Astrocyte of the cerebellum (primary cell): ENCODE measurements around the gene NUP155.
A peak's percentile ranks its signal among the peaks of the same experiment; 100 is the strongest.
"Not testable (repeated sequence)": the region's sequence is repeated elsewhere in the genome, so short reads cannot be mapped to it uniquely, and the experiment has no call there.

Experiments used
- DNase-seq: peaks from one replicate; pipeline ENCODE4 v3.0.0-alpha.2; 2011; ENCODE audit warnings: low read depth
- H3K4me3 ChIP-seq: 2 replicates; pipeline ENCODE4 v1.5.1; 2011; ENCODE audit warnings: mild to moderate bottlenecking, low read depth, low read length, moderate library complexity
- CTCF ChIP-seq: IDR thresholded peaks from 2 replicates; pipeline ENCODE4 v1.5.1; 2012; ENCODE audit warnings: low read length, low read depth, moderate library complexity, mild to moderate bottlenecking; ENCODE audit errors: missing control alignments
- in situ Hi-C: cut with HindIII; loops from 2 replicates; pipeline ENCODE4 v1.10.0; 2017; ENCODE audit warnings: low sequenced_read_pairs

The NUP155 gene

GRCh38 chr5:37379100-37379628 is 8.3 kb upstream of the NUP155 start, which contains the start of gene WDR70:
Gene WDR70 (plus strand): TSS chr5:37379318. CDS start chr5:37379368, 50 bp downstream.
- in situ Hi-C loops, result not testable (repeated sequence)
- H3K4me3 ChIP-seq, result peak within 1 kb of the TSS; percentile 69
- TF ChIP-seq CTCF, result peak; percentile 69
- peak; percentile 73 for DNase-seq

DNA sequence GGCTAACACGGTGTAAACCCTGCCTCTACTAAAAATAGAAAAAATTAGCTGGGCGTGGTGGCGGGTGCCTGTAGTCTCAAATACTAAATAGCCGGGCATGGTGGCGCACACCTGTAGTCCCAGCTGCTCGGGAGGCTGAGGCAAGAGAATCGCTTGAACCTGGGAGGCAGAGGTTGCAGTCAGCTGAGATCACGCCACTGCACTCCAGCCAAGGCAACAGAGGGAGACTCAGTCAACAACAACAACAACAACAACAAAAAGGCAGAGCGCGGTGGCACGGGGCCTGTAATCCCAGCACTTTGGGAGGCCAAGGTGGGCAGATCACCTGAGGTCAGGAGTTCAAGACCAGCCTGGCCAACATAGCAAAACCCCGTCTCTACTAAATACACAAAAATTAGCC is 7.2 kb upstream of the NUP155 start:
- DNase-seq, in situ Hi-C loops, H3K4me3 ChIP-seq: not testable (repeated sequence)

DNA sequence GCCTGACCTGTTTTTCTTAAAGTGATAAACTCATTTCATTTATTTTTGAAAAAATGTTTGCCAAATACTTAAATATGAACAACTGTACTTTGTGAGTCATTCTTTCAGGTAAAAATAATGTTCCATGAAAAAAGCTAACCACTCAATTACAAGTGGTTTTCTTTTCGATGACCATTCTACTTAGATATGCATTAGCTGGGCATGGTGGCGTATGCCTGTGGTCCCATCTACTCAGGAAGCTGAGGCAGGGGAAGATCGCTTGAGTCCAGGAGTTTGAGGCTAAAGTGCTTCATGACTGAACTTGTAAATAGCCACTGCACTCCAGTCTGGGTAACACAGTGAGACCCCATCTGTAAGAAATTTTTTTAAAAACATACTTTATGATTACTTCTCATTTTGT is 4.2 kb upstream of the NUP155 start:
- peak; percentile 5 for DNase-seq
- no peak for TF ChIP-seq CTCF
- in situ Hi-C loops, result no loop called here
- no peak overlapping the region for H3K4me3 ChIP-seq

- no peak for TF ChIP-seq CTCF
- in situ Hi-C loops, result no loop called here
- DNase-seq, result no peak
- peak overlapping the region; percentile 96 for H3K4me3 ChIP-seq
Measured at GRCh38 chr5:37370550-37370863, 399 bp downstream of the NUP155 start.

GRCh38 chr5:37355161-37355560 is 15.7 kb downstream of the NUP155 start:
- TF ChIP-seq CTCF, result no peak
- H3K4me3 ChIP-seq, result no peak overlapping the region
- in situ Hi-C loops, result no loop called here
- no peak for DNase-seq

- in situ Hi-C loops, result loop anchor here (25.0 kb wide), 1 partner anchor 180 kb away; no protein-coding TSS in a partner anchor
- not testable (repeated sequence) for H3K4me3 ChIP-seq, DNase-seq
Measured at GRCh38 chr5:37342741-37343140, 28.2 kb downstream of the NUP155 start.

GRCh38 chr5:37334754-37335153 is 36.2 kb downstream of the NUP155 start:
- H3K4me3 ChIP-seq, DNase-seq: not testable (repeated sequence)
- in situ Hi-C loops, result loop anchor here (25.0 kb wide), 1 partner anchor 172 kb away; no protein-coding TSS in a partner anchor

- in situ Hi-C loops, result loop anchor here (25.0 kb wide), 1 partner anchor 164 kb away; no protein-coding TSS in a partner anchor
- H3K4me3 ChIP-seq, result no peak overlapping the region
- DNase-seq, result no peak
- TF ChIP-seq CTCF, result no peak
Measured at GRCh38 chr5:37326536-37326935, 44.4 kb downstream of the NUP155 start.
